H1 (cell line): ENCODE data around the gene ZNF280B. TPM values are rescaled to one million over a fixed set of nuclear protein-coding genes. Genes with fewer than 3 reads are reported as not detected.

Experiments used
- polyA plus RNA-seq, 7 experiments: library from polyadenylated mRNA; depleted of rRNA in 3 of 7; stranded (reverse) in 5 of 7; unstranded in 2 of 7; fragments of >200 nt in 5 of 7; fragments of 200-250 nt in 2 of 7; gene quantifications; 1 replicate in 5 of 7; 2 replicates in 1 of 7; 4 replicates in 1 of 7; pipeline versions ENCODE4 v1.2.1 to v1.2.3, GENCODE V29; 2011 to 2013; ENCODE audit warnings: missing spikeins in 2 of 7, mixed read lengths in 2 of 7
- total RNA-seq: library from RNA; stranded (reverse); fragmentation: NEBNext Ultra II Directional; extraction: Animal tissue kit (Norgen Biotek cat#: 25700); gene quantifications from 2 replicates; pipeline ENCODE4 v1.2.1, GENCODE V29; 2021
- TF ChIP-seq, protein P1 (sequence below): fragments of 300-600 bp; sonication (generic); IDR thresholded peaks from 2 replicates; pipeline ENCODE4 v1.7.1; 2012; ENCODE audit warnings: low read length, moderate library complexity, mild to moderate bottlenecking, inconsistent platforms; ENCODE audit not compliant: insufficient replicate concordance

ZNF280B gene
- total and polyA plus RNA-seq, 2 of the 8 experiments (the other 6 are each of a cell fraction or from before 2014, with no cell fraction given): 4.8 to 11.7 TPM

DNA sequence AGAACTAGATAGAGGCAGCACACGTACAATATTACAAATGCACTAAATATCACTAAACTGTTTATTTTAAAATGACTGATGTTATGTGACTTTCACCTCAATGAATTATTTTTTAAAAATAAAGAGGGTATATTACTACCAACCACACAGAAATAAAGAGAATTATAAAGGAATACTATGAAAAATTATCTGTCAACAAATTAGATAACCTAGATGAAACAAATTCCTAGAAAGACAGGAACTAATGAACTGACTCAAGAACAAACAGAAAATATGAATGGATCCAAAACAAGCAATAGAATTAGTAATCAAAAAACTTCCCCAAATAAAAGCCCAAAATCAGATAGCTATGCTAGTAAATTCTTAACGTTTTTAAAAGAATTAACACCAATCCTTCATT lies 10.3 kb downstream of the ZNF280B start (continued):
- TF ChIP-seq, protein P1, sequence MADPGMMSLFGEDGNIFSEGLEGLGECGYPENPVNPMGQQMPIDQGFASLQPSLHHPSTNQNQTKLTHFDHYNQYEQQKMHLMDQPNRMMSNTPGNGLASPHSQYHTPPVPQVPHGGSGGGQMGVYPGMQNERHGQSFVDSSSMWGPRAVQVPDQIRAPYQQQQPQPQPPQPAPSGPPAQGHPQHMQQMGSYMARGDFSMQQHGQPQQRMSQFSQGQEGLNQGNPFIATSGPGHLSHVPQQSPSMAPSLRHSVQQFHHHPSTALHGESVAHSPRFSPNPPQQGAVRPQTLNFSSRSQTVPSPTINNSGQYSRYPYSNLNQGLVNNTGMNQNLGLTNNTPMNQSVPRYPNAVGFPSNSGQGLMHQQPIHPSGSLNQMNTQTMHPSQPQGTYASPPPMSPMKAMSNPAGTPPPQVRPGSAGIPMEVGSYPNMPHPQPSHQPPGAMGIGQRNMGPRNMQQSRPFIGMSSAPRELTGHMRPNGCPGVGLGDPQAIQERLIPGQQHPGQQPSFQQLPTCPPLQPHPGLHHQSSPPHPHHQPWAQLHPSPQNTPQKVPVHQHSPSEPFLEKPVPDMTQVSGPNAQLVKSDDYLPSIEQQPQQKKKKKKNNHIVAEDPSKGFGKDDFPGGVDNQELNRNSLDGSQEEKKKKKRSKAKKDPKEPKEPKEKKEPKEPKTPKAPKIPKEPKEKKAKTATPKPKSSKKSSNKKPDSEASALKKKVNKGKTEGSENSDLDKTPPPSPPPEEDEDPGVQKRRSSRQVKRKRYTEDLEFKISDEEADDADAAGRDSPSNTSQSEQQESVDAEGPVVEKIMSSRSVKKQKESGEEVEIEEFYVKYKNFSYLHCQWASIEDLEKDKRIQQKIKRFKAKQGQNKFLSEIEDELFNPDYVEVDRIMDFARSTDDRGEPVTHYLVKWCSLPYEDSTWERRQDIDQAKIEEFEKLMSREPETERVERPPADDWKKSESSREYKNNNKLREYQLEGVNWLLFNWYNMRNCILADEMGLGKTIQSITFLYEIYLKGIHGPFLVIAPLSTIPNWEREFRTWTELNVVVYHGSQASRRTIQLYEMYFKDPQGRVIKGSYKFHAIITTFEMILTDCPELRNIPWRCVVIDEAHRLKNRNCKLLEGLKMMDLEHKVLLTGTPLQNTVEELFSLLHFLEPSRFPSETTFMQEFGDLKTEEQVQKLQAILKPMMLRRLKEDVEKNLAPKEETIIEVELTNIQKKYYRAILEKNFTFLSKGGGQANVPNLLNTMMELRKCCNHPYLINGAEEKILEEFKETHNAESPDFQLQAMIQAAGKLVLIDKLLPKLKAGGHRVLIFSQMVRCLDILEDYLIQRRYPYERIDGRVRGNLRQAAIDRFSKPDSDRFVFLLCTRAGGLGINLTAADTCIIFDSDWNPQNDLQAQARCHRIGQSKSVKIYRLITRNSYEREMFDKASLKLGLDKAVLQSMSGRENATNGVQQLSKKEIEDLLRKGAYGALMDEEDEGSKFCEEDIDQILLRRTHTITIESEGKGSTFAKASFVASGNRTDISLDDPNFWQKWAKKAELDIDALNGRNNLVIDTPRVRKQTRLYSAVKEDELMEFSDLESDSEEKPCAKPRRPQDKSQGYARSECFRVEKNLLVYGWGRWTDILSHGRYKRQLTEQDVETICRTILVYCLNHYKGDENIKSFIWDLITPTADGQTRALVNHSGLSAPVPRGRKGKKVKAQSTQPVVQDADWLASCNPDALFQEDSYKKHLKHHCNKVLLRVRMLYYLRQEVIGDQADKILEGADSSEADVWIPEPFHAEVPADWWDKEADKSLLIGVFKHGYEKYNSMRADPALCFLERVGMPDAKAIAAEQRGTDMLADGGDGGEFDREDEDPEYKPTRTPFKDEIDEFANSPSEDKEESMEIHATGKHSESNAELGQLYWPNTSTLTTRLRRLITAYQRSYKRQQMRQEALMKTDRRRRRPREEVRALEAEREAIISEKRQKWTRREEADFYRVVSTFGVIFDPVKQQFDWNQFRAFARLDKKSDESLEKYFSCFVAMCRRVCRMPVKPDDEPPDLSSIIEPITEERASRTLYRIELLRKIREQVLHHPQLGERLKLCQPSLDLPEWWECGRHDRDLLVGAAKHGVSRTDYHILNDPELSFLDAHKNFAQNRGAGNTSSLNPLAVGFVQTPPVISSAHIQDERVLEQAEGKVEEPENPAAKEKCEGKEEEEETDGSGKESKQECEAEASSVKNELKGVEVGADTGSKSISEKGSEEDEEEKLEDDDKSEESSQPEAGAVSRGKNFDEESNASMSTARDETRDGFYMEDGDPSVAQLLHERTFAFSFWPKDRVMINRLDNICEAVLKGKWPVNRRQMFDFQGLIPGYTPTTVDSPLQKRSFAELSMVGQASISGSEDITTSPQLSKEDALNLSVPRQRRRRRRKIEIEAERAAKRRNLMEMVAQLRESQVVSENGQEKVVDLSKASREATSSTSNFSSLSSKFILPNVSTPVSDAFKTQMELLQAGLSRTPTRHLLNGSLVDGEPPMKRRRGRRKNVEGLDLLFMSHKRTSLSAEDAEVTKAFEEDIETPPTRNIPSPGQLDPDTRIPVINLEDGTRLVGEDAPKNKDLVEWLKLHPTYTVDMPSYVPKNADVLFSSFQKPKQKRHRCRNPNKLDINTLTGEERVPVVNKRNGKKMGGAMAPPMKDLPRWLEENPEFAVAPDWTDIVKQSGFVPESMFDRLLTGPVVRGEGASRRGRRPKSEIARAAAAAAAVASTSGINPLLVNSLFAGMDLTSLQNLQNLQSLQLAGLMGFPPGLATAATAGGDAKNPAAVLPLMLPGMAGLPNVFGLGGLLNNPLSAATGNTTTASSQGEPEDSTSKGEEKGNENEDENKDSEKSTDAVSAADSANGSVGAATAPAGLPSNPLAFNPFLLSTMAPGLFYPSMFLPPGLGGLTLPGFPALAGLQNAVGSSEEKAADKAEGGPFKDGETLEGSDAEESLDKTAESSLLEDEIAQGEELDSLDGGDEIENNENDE: no peak
